Endothelial cell of umbilical vein (primary cell): ENCODE results near the gene SYT17. TPM values are rescaled to one million over a fixed set of nuclear protein-coding genes. Genes with fewer than 3 reads are reported as not detected.

ENCODE experiments used
- BruUV-seq: library from RNA; stranded (reverse); fragments of 400-500 nt; replicated peaks from 2 replicates; lab custom pipeline; 2021; lab: Mats Ljungman, UMichigan
- CTCF ChIA-PET: fragments of 300-600, 350-600 bp; sonication (Branson Sonifier 250); formaldehyde crosslinking; loops from one replicate; lab custom pipeline; 2021; ENCODE audit warnings: antibody characterized with exemption, inconsistent platforms; lab: Charles Lee
- POLR2A ChIA-PET: fragments of 300-600, 350-600 bp; sonication (Branson Sonifier 250); formaldehyde crosslinking; loops from one replicate; lab custom pipeline; 2021; ENCODE audit warnings: antibody characterized with exemption, inconsistent platforms; lab: Charles Lee
- DNase-seq: peaks from one replicate; pipeline ENCODE4 v3.0.0-alpha.2; 2011; ENCODE audit warnings: low read depth, low spot score
- FAIRE-seq: peaks from 2 replicates; lab custom pipeline; 2011; peaks lifted over from hg19 to GRCh38; lab: Jason Lieb, UNC
- H2AFZ ChIP-seq: 2 replicates; pipeline ENCODE4 v1.6.0; 2012; ENCODE audit warnings: low read depth, low read length, control low read depth, inconsistent platforms
- H3K27ac ChIP-seq: 2 replicates; pipeline ENCODE4 v1.5.1; 2011; ENCODE audit warnings: low read depth, mild to moderate bottlenecking, control low read depth, low read length, moderate library complexity; ENCODE audit not compliant: insufficient read depth
- H3K27me3 ChIP-seq, 2 experiments: 2 replicates each; pipeline versions ENCODE4 v1.6.0 to v1.6.1; 2011; ENCODE audit warnings: low read length in 2 of 2, mixed read lengths in 1 of 2; ENCODE audit not compliant: control insufficient read depth in 2 of 2, insufficient read depth in 2 of 2
- H3K36me3 ChIP-seq, 2 experiments: 2 replicates in 1 of 2; 3 replicates in 1 of 2; pipeline ENCODE4 v1.5.1; 2011; ENCODE audit warnings: low read length in 2 of 2, mild to moderate bottlenecking in 1 of 2, moderate library complexity in 1 of 2; ENCODE audit not compliant: control insufficient read depth in 2 of 2, insufficient read depth in 2 of 2; ENCODE audit errors: extremely low read depth in 1 of 2
- H3K4me1 ChIP-seq: 3 replicates; pipeline ENCODE4 v1.5.1; 2011; ENCODE audit warnings: mild to moderate bottlenecking, low read length; ENCODE audit not compliant: control insufficient read depth, insufficient read depth; ENCODE audit errors: extremely low read depth
- H3K4me2 ChIP-seq: 2 replicates; pipeline ENCODE4 v1.6.1; 2011; ENCODE audit warnings: low read length, control low read depth, mixed read lengths; ENCODE audit not compliant: insufficient read depth
- H3K4me3 ChIP-seq, 3 experiments: fragments of 200-600 bp in 1 of 3; sonication (generic), shearing (Covaris generic) in 1 of 3; replicated peaks in 1 of 3; 2 replicates each; pipeline ENCODE4 v1.5.1; 2011 to 2016; ENCODE audit warnings: control low read depth in 3 of 3, low read length in 3 of 3, mild to moderate bottlenecking in 2 of 3, inconsistent platforms in 1 of 3, low read depth in 1 of 3, moderate library complexity in 1 of 3; ENCODE audit not compliant: insufficient read depth in 1 of 3
- H3K79me2 ChIP-seq: 2 replicates; pipeline ENCODE4 v1.6.0; 2012; ENCODE audit warnings: low read length, inconsistent platforms; ENCODE audit not compliant: control insufficient read depth, insufficient read depth
- H3K9ac ChIP-seq: replicated peaks from 2 replicates; pipeline ENCODE3; 2011; ENCODE audit warnings: low read length, control low read depth; ENCODE audit not compliant: insufficient read depth; ENCODE audit errors: extremely low read depth
- H3K9me1 ChIP-seq: replicated peaks from 3 replicates; pipeline ENCODE4 v1.6.0; 2011; ENCODE audit warnings: mild to moderate bottlenecking, low read length; ENCODE audit not compliant: control insufficient read depth, insufficient read depth; ENCODE audit errors: extremely low read depth
- H3K9me3 ChIP-seq: replicated peaks from 2 replicates; pipeline ENCODE4 v1.5.1; 2012; ENCODE audit warnings: low read length, inconsistent platforms; ENCODE audit not compliant: control insufficient read depth, insufficient read depth
- H4K20me1 ChIP-seq: replicated peaks from 2 replicates; pipeline ENCODE3; 2011; ENCODE audit warnings: mild to moderate bottlenecking, low read length; ENCODE audit not compliant: control insufficient read depth, insufficient read depth; ENCODE audit errors: extremely low read depth
- EZH2 ChIP-seq: IDR thresholded peaks from 2 replicates; pipeline ENCODE4 v1.6.1; 2012; ENCODE audit warnings: borderline replicate concordance, low read depth, mild to moderate bottlenecking, moderate library complexity, low read length, inconsistent platforms; ENCODE audit not compliant: severe bottlenecking
- FOS ChIP-seq: IDR thresholded peaks from 2 replicates; pipeline ENCODE4 v1.6.1; 2011; ENCODE audit warnings: mild to moderate bottlenecking, low read length, moderate library complexity, borderline replicate concordance; ENCODE audit not compliant: insufficient read depth
- GATA2 ChIP-seq: IDR thresholded peaks from 2 replicates; pipeline ENCODE4 v1.7.0; 2011; ENCODE audit warnings: low read depth, mild to moderate bottlenecking, moderate library complexity, mixed read lengths, low read length; ENCODE audit not compliant: insufficient read length, insufficient read depth
- JUN ChIP-seq: IDR thresholded peaks from 2 replicates; pipeline ENCODE4 v1.6.1; 2011; ENCODE audit warnings: borderline replicate concordance, low read depth; ENCODE audit not compliant: insufficient read length, insufficient read depth
- MYC ChIP-seq: IDR thresholded peaks from one replicate; pipeline ENCODE4 v1.6.1; 2011; ENCODE audit warnings: mild to moderate bottlenecking, low read depth, low read length
- POLR2A ChIP-seq: IDR thresholded peaks from 2 replicates; pipeline ENCODE4 v1.6.1; 2012; ENCODE audit warnings: low read depth, mild to moderate bottlenecking, control low read depth, low read length
- POLR2AphosphoS5 ChIP-seq: IDR thresholded peaks from 2 replicates; pipeline ENCODE4 v1.6.1; 2012; ENCODE audit warnings: low read depth, mild to moderate bottlenecking, control low read depth, low read length, moderate library complexity; ENCODE audit not compliant: insufficient read depth
- dilution Hi-C: fragments of 300-500 bp; cut with MboI; formaldehyde crosslinking; loops from one replicate; pipeline ENCODE4 v1.15.0; 2019; ENCODE audit warnings: low sequenced_read_pairs; ENCODE audit not compliant: extremely low pct_ligation_motif_present
- intact Hi-C: fragments of 100-400 bp; cut with micrococcal nuclease; formaldehyde crosslinking; loops from one replicate; pipeline ENCODE4 v1.10.0; 2022
- polyA plus RNA-seq, 4 experiments: library from polyadenylated mRNA; depleted of rRNA in 3 of 4; stranded (reverse) in 3 of 4; unstranded in 1 of 4; fragments of >200 nt; gene quantifications; 2 replicates each; pipeline versions ENCODE4 v1.2.1 to v1.2.3, GENCODE V29; 2011 to 2012; ENCODE audit warnings: missing spikeins in 1 of 4
- total RNA-seq: library from RNA; stranded (reverse); gene quantifications from 2 replicates; pipeline ENCODE4 v1.2.3, GENCODE V29; 2021
- TF ChIP-seq, protein P1 (sequence below): IDR thresholded peaks from 2 replicates; pipeline ENCODE4 v1.6.1; 2011; ENCODE audit not compliant: insufficient read depth, insufficient read length
- TF ChIP-seq, protein P2 (sequence below), 2 donors: IDR thresholded peaks; 1 replicate in 1 of 2; 2 replicates in 1 of 2; pipeline ENCODE4 v1.5.1; 2011; ENCODE audit warnings: low read length in 2 of 2, mild to moderate bottlenecking in 2 of 2, moderate library complexity in 2 of 2, control low read depth in 1 of 2, inconsistent platforms in 1 of 2, low read depth in 1 of 2; ENCODE audit not compliant: insufficient read depth in 1 of 2; ENCODE audit errors: extremely low read depth in 1 of 2

The SYT17 gene
- total and polyA plus RNA-seq, 2 donors (not counting 3 experiments of a cell fraction or from before 2014, with no cell fraction given), result 1.9 to 4.2 TPM

DNA sequence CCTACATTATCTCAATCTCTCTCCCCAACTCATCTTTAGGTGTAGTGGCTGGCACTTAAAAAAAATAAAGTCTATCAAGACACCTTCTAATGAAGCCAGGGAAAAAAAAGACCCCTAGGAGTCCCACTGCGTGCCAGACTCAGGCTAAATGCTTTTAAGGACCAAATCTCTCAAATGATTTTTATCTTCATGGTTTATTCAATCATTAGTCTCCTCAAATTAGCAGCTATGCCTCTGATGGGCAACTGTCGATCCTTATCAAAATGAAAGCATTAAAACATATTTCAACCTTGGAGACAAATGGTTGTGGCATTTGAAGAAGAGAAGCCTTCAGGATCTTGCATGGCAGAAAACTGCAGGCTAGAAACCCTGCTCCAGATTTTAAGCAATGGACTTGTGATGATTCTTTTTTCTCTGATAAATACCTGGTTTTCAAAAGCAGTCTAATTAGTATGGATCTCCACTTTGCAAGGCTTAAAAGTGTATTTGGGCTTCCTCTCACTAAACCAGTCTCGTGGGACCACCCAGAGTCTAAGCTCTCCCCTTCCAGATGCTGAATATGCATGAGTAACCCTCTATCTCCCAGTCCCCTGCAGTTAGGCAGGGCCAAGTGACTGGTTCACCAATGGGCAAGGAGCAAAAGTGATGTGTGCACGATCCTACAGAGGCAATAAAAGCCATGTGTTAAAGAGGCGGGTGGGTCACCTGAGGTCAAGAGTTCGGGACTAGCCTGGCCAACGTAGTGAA lies 39.4 kb upstream of the SYT17 start:
- CTCF ChIA-PET, result no interaction called here
- POLR2A ChIA-PET, result no interaction called here
- Histone ChIP-seq H3K9me3 (no peaks in the 10 kb centered on the region), H3K27me3 (no peaks in the 10 kb centered on the region), H2AFZ (no peak overlapping the region), H3K79me2 (no peaks in the 10 kb centered on the region), H3K27ac (no peak overlapping the region), H3K9me1 (no peaks in the 10 kb centered on the region), H3K4me2 (no peak overlapping the region), H3K4me3 (no peak overlapping the region), H3K4me1 (peaks cover 22% of the 10 kb centered on the region), H4K20me1 (no peaks in the 10 kb centered on the region), H3K36me3 (no peaks in the 10 kb centered on the region), H3K9ac (no peak overlapping the region)
- dilution Hi-C loops, result no loop called here
- FAIRE-seq, result no peak
- DNase-seq, result no peak
- TF ChIP-seq, protein P1, sequence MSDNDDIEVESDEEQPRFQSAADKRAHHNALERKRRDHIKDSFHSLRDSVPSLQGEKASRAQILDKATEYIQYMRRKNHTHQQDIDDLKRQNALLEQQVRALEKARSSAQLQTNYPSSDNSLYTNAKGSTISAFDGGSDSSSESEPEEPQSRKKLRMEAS, result no peak
- no peak for TF ChIP-seq GATA2
- TF ChIP-seq POLR2AphosphoS5, result no peak
- TF ChIP-seq JUN, result no peak
- TF ChIP-seq, protein P2, sequence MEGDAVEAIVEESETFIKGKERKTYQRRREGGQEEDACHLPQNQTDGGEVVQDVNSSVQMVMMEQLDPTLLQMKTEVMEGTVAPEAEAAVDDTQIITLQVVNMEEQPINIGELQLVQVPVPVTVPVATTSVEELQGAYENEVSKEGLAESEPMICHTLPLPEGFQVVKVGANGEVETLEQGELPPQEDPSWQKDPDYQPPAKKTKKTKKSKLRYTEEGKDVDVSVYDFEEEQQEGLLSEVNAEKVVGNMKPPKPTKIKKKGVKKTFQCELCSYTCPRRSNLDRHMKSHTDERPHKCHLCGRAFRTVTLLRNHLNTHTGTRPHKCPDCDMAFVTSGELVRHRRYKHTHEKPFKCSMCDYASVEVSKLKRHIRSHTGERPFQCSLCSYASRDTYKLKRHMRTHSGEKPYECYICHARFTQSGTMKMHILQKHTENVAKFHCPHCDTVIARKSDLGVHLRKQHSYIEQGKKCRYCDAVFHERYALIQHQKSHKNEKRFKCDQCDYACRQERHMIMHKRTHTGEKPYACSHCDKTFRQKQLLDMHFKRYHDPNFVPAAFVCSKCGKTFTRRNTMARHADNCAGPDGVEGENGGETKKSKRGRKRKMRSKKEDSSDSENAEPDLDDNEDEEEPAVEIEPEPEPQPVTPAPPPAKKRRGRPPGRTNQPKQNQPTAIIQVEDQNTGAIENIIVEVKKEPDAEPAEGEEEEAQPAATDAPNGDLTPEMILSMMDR (IDR thresholded peaks at IDR 0.05; ENCODE audit: extremely low read depth in 1 of 2, insufficient read depth in 1 of 2, low read depth in 1 of 2, low read length in 2 of 2), result no peak
- TF ChIP-seq MYC, result no peak
- TF ChIP-seq POLR2A, result no peak
- no peak for TF ChIP-seq FOS
- TF ChIP-seq EZH2, result no peak
- intact Hi-C loops, result no loop called here
- no TSS peak for BruUV-seq
